SH-SY5Y (cell line): Measurements from ENCODE around the gene LONP2.

Experiments
- GATA2 ChIP-seq: IDR thresholded peaks from 2 replicates; pipeline ENCODE4 v1.6.1; 2011; ENCODE audit warnings: mild to moderate bottlenecking, low read depth, low read length
- GATA3 ChIP-seq: IDR thresholded peaks from 2 replicates; pipeline ENCODE4 v1.6.1; 2011; ENCODE audit warnings: low read depth, mild to moderate bottlenecking, low read length, moderate library complexity

- TF ChIP-seq GATA2 (no peak), GATA3 (no peak)
These were observed 50.6 kb downstream of the LONP2 start for GRCh38 chr16:48294724-48295123.
